NCI-H1417 treated with DMSO at 0.1 percent for 48 hours (cell line): ENCODE results near the gene SOX8.
"Not testable (repeated sequence)": the region's sequence is repeated elsewhere in the genome, so short reads cannot be mapped to it uniquely, and the experiment has no call there.

ENCODE experiments used
- DNase-seq: peaks from one replicate; lab custom pipeline; 2025; lab: John Stamatoyannopoulos, UW

SOX8 gene

DNA sequence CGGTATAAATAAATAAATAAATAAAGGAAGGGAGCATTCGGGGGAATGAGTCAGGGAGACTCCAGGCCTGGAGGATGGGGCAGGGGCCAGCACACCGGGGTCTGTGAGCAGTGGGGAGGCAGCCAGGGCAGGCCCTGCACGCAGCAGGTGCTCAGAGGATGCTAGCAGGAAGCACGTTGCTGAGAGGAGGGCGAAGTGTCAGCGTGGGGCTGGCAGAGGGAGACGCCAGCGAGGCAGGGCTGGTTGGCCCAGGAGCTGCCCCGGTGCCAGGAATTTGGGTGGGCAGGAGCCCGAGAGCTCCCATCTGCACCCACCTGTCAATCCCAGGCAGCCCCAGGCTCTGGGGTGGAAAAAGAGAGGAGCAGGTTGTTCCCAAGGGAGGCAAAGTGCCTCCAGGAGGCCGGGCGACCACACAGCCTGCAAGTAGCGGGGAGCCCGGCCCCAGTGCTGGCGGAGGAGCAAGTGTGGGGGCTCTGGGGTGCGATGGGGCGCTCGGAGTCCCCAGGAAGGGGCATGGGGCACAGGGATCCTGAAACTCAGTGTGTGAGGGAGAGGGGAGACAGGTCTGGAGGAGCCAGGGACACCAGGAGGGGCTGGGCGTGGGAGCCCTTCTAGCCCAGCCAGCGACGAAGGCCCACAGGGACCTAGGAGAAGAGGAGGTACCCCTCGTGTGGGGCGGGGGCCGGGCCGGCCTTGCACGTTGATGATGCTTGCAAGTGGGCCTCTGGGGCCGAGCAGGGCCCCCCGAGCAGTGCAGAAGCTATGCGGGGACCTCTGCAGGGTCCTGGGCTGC lies 28.0 kb downstream of the SOX8 start:
- DNase-seq: no peak

DNA sequence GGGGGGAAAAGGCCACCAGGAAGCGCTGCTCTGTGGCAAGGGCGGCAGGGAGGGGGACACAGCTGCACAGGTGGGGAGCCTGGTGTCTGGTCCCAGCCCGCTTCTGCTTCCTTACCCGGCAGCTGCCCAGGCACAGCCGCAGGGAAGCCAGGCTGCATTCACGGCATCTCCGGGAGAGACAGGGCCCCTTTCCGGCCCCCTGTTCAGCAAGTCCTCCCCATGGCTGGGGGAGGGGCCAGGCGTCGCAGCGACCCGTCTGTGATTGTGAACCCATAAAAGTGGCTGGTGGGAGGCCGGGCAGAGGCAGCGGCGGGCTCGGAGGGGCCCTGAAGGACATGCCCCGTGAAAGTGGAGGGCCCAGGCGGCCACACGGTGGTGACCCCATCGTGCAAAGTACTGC lies 28.7 kb downstream of the SOX8 start:
- no peak for DNase-seq

DNA sequence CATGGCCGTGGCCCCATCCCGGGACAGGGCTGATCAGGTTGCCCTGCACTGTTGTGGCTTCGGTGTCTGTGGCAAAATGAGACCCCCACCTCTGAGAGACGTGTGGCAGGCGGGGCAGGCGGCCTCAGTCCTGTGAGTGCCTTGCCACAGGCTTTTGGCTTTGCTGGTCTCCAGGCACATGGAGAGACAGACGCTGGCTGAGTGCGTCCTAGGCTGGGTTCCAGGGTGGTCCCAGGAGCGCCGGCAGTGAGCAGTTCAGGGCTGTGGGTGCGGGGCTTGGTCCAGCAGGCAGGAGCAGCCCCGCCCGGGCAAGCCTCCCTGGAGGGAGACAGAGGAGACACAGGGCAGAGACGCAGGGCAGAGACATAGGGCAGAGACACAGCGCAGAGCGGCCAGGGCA lies 29.2 kb downstream of the SOX8 start:
- DNase-seq: no peak

DNA sequence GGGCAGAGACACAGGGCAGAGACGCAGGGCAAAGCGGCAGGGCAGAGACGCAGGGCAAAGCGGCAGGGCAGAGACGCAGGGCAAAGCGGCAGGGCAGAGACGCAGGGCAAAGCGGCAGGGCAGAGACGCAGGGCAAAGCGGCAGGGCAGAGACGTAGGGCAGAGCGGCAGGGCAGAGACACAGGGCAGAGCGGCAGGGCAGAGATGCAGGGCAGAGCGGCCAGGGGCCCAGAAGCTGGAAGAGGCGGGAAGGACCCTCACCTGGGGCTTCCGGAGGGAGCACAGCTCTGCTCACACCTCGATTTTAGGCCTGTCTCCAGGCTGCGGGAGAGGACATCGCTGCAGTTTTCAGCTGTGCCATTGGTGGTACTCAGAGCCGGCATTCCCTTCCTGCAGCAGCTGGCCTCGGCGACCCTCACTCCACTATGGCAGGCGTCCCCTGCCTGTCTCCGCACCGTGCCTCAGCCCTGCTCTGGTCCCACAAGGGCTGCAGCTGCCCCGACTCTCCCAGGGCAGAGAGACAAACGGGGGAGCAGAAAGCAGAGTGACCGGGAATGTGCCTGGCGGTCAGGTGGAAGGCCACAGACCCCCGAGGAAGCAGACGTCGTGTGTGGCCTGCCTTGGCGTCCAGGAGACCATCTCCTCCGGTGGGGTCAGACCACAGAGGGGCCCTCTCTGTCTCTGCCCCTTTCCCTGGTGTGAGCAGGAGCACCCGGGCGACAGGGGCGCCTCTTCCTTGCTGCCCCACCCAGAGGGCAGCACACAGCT lies 29.9 kb downstream of the SOX8 start:
- no peak for DNase-seq

DNA sequence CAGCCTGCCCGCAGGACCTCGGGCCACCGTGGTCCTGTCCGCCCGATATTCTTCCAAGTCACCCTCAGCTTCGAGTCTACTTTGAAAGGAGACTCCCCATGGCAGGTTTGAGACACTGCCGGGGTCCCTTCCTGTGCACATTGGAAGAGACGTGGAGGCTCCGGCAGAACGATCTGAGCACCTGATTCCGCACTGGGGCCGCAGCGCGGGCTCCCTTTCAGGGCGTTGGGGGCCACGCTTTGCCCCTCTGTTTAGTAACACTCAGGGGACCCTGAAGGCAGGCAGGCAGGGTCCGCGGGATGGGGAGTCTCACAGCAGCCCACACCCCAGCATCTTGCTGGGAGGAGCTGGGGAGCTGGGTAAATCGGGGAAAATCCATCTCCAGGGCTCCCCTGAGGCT lies 30.6 kb downstream of the SOX8 start:
- DNase-seq: no peak

DNA sequence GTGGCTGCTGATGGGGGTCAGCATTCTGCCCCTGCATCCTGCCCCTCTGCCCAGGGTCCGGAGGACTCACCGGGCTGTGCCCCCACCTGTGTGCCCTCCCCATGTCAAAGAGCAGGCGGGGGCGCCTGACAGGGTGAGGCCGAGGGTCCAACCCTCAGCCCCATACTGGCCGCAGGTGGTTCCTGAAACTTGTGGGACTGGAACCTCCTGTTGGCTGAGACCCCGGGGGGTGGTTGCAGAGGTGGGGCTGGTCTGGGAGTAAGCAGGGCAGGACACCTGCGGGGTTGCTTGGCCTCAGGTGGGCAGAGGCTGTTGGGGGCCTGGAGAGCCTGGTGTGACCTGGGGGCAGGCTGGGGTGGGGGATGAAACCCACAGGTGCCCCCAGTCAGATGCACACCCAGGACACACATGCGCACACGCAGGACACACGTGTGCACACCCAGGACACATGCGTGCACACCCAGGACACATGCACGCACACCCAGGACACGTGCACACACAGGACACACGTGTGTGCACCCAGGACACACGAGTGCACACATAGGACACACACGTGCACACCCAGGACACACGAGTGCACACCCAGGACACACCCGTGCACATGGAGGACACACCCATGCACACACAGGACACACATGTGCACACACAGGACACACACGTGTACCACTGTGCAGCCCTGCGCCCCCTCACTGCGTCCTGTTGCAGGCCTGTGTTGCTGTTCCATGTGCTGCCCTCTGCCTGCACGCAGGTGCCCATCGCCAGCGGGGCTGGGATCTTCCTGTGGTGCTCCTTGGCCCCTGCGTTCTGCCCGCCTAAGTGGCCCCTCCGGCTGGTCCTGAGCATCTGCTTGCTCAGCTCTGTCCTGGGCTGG lies 31.4 kb downstream of the SOX8 start:
- no peak for DNase-seq

DNA sequence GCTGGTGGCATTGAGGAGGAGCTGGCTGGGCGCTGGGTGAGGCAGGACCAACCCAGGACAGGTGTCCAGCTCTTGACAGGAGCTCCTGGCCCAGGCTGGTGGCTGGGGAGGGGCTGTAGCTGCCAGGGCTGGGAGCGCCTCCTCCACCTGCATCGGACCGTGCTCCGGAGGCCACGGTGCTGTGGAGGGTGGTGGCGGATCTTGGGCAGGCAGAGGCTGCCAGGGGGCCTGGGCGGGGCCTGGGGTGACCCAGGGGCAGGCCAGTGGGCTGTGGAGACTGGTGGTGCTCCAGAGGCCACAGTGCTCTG lies 32.0 kb downstream of the SOX8 start:
- DNase-seq: no peak

DNA sequence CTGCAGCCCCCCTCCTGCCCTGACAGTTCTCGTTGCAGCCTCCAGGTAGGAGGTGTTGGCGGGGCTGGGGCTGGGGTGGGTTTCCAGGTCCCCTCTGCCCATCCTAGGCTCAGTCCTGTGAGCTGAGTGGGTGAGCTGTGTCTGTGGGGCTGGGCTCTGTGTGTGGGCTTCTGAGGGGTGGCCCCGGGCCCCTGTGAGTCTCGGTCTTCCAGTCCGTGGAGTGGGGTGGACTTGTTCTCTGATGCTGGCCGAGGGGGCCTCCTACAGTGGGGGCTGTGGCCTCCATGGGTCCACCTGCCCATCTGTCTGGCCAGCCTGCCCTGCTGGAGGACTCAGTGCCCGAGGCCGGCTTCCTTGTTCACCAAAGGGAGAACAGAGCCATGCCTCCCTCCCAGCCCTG lies 32.7 kb downstream of the SOX8 start:
- no peak for DNase-seq

DNA sequence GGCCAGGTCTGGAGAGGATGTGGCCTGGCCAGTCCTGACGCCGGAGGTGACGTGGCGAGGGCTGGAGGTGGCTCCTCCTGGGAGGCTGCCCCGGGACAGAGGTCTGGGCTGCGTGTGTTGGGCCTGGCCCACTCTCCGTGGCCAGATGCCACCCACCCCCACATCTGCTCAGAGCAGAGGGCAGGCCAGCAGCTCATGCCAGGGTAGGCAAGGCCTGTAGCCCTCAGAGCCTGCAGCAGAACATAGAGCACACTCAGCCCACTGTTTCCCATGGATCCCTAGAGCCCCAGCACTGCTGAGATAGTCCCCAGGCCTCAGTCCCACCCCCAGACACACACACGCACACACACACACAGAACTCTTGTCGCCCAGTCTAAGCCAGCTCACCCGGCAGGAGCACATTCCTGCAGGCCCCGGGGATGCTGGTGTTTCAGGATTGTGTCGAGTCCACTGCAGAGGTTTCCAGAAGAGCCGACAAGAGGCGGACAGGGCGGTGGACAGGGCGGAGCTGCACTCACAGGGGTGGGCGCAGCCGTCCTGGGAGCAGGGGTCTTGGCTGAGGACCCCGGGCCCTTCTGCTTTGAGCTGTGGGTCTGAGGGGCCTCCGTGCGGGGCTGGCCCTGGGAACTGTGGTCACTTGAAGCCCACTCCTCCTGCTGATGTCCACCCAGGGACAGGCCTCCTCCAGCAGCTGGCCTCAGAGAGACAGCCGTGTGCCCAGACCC lies 33.4 kb downstream of the SOX8 start:
- no peak for DNase-seq

DNA sequence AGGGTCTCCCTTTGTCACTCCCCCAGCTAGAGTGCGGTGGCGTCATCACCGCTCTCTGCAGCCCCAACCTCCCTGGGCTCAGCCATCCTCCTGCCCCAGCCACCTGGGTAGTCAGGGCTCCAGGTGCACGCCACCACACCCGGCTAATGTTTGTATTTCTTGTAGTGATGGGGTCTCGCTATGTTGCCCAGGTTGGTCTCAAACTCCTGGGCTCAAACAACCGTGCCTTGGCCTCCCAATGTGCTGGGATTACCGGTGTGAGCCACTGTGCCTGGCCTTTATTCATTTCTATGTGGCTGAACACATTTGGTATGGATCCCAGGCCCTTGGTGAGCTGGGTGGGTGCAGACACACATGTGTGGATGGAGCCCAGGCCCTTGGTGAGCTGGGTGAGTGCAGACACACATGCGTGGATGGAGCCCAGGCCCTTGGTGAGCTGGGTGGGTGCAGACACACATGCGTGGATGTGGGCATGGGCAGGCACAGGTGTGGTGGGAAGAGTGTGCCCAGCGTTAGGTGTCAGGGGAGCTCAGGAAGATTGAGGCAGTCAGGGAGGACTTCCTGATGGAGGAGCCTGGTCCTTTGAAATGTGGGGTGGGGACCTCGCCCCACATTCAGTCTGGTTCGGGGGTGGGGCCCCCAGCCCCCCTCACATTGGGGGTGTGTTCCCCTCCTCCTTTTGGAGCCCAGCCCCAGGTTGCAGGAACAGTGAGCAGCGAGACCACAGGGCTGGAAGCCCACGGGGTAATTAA lies 37.1 kb downstream of the SOX8 start:
- no peak for DNase-seq

DNA sequence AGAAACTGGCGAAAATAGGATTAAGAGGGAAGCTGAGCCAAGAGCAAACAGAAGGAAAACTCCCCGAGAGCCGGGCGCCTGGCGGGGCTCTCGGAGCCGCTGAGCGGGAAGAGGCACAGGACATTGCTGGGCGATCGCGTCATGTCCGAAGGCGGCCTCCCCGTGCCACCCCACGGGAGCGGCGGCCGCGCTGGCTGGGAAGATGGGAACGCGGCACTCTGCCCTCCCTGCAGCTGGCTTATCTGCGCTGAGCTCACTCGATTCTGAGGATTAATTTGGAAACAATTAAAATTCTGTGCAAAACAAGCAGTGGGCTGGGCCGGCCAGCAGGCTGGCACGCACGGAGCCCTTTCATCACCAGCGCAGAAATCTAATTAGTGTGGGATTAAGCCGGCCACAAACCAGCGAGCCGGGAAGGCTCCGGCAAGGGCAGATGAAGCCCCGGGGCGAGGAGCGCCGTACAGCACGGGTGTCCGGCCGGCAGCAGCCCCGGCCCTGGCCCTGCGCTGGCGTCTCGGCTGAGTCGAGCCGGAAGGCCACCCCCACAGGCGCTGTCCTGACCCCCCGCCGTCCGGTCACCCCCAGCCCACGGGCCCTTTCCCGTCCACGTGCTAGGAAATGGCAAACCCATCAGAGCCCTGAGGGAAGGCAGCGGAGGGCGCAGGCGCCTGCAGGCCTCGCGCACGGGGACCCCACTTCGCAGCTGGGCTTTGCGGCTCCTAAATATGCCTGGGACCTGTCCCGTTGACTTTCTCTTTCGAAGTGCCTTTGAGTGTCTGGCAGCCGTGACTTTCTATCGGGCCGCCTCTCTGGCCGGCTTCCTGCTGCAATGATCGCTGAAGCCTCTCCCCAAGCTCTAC lies 37.9 kb downstream of the SOX8 start:
- no peak for DNase-seq

DNA sequence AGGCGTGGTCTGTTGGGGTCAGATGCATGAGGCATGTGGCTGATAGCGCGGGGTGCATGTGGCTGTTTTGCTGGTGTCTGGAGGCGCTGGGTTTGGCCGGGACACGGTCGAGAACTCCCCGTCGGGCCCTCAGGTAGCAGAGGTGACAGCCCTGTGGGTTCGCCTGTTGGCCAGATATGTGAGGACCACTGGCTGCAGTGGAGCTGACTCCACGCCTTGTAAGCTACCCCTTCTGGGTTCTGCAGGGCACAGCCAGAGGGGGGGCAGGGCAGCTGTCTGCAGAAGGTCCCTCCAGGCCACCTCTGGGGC lies 38.5 kb downstream of the SOX8 start:
- DNase-seq: no peak

DNA sequence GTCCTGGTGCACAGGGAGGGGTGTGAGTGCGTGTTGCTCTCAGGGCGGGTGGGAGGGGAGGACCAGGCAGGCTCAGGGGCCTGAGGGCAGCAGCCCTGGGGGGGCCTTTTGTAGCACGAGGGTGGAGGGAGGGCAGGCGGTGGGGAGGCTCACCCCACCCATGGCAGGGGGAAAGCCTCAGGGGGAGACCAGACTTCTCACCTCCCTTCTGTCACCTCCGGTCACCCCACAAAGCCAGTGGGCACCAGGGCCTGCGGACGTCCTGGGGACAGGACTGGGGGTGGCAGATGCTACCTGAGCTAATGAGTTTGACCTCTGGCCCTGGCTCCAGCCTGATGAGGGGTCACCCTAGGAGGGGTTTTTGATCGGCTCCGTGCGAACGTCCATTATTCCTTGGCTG lies 39.0 kb downstream of the SOX8 start:
- no peak for DNase-seq

DNA sequence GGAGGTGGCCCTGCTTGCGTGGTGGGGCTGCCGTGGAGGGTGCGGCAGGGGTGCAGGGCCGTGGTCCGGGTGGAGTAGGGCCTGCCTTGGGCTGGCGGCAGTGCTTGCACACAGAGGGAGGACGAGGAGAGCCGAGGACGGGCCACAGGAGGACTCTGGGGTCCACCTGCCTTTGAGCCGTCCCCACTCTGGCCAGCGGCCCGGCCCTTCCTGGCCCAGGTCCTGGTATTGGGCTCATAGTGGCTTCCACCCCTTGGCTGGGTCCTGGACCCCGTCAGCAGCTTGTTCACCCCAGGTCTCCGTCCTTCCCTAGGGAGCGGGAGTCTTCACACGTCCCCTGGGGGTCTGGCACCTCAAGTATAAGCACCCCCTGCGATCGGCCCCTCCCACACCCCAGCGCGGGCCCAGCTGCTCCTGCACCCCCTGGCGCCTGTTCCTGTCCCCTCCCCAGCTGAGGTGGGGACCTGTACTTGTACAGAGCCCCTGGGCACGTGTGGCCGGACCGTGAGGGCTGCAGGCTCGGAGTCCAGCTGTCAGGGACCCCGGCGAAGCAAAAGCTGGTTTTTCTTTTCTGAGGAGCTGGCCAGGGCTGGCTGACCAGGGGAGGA lies 40.1 kb downstream of the SOX8 start:
- DNase-seq: no peak

DNA sequence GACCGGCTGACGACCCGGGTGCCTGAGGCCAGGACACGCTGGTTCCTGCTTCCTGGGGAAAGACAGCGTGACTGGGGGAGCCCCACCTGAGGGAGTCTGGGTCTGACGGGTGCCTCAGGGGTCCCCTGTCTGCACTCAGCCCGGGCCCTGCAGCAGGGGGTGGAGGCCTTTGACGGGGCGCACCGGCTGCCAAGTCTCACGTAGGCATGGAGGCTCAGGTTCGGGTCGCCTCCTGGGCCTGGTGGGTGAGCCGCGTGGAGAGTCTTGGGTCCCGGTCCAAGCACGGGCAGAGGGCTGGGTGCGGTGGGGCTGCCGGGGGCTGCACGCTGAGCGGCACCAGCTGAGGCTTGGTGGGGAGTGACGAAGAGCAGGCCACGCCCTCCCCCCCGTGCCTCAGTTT lies 40.9 kb downstream of the SOX8 start:
- DNase-seq: no peak

DNA sequence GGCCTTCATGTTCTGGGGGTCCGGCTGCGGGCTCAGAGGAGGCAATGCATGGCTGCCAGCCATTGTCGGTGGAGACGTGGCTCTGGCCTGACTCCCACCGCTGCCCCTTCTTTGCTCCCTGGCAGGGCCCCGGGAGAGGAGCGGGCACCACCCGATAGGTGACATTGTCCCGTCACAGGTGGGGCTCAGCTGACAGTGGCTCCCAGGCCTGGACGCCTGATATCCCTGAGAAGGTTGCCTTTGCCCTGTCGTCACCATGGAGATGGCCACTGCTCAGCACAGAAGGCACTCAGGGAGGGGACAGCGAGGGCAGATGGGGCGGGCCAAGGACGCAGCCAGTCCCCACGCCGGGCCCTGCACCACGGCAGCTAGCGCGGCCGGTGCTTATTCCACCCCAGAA lies 42.6 kb downstream of the SOX8 start:
- no peak for DNase-seq

DNA sequence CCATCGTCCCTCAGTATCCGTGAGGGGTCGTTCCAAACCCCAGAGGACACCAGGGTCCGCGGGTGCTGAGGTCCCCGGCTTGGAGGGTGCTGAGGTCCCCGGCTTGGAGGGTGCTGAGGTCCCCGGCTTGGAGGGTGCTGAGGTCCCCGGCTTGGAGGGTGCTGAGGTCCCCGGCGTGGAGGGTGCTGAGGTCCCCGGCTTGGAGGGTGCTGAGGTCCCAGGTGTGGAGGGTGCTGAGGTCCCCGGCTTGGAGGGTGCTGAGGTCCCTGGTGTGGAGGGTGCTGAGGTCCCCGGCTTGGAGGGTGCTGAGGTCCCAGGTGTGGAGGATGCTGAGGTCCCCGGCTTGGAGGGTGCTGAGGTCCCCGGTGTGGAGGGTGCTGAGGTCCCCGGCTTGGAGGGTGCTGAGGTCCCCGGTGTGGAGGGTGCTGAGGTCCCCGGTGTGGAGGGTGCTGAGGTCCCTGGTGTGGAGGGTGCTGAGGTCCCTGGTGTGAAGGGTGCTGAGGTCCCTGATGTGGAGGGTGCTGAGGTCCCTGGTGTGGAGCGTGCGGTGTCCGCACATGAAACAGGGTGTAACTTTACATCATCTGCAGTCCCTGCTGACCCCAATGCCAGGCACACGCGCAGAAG lies 43.7 kb downstream of the SOX8 start:
- not testable (repeated sequence) for DNase-seq

DNA sequence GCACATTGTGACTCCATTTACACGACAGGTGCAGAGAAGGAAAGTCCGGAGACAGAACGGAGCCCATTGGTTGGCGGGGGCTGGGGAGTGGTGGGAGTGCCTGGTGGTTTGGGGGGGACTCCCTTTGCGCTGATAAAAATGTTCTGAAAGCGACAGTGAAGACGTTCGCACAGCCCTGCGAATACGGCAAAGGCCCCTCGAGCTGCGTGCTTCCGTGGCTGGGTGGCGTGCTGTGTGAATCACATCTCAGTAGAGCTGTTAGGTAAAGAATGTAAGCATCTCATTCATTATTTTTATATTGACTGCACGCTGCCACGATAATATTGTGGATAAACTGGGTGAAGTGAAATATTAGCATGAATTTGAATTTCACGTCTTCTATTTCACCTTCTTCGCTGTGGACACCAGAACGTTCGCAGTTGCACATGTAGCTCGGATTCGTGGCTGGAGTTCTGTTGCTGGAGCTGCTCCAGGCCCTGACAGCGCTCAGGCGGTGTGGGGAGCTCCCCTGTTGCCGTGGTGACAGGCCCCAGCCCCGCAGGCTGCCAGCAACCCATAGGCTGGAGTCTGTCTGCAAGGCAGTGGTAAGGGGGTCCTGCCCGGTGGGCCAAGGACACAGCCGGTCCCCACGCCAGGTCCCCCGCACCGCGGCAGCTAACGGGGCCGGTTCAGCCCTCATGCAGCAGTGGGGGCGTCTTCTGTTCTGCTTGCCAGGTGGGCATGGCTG lies 44.6 kb downstream of the SOX8 start:
- DNase-seq: no peak
